ENCODE results near the gene CD27.

The CD27 gene

GRCh38 chr12:6416596-6416995 lies 28.2 kb upstream of the CD27 start:
- DNase-seq (ENCODE audit: low spot score): no peak
- TF ChIP-seq, protein P1, sequence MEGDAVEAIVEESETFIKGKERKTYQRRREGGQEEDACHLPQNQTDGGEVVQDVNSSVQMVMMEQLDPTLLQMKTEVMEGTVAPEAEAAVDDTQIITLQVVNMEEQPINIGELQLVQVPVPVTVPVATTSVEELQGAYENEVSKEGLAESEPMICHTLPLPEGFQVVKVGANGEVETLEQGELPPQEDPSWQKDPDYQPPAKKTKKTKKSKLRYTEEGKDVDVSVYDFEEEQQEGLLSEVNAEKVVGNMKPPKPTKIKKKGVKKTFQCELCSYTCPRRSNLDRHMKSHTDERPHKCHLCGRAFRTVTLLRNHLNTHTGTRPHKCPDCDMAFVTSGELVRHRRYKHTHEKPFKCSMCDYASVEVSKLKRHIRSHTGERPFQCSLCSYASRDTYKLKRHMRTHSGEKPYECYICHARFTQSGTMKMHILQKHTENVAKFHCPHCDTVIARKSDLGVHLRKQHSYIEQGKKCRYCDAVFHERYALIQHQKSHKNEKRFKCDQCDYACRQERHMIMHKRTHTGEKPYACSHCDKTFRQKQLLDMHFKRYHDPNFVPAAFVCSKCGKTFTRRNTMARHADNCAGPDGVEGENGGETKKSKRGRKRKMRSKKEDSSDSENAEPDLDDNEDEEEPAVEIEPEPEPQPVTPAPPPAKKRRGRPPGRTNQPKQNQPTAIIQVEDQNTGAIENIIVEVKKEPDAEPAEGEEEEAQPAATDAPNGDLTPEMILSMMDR (IDR thresholded peaks at IDR 0.05; ENCODE audit: extremely low read depth, missing control alignments): no peak

DNA sequence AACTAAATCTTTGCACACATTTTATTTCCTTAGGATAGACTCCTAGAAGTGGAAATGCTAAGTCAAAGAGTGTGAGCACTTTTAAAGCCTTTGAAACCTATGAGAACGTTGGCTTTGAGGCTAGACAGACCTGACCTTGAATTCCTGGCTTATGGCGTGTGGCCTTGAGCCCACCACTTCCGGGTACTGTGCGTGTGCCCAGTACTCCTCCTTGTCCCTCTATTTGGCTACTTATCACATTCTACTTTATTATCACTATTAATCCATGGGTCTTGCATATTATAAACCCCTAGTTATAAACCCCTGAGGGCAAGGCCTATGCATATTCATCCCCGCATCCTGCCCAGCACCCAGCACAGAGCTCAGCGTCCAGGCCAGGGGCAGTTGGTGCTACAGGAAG lies 26.0 kb upstream of the CD27 start:
- no peak for DNase-seq (ENCODE audit: low spot score)
- TF ChIP-seq, protein P1 (IDR thresholded peaks at IDR 0.05; ENCODE audit: extremely low read depth, missing control alignments): no peak

GRCh38 chr12:6420364-6420763 lies 24.4 kb upstream of the CD27 start:
- TF ChIP-seq, protein P1 (IDR thresholded peaks at IDR 0.05; ENCODE audit: extremely low read depth, missing control alignments): no peak
- DNase-seq (ENCODE audit: low spot score): no peak

- DNase-seq (ENCODE audit: low spot score): peak; percentile 79
- TF ChIP-seq, protein P1 (IDR thresholded peaks at IDR 0.05; ENCODE audit: extremely low read depth, missing control alignments): peak; percentile 66
Measured at GRCh38 chr12:6423267-6424007, 21.3 kb upstream of the CD27 start.

GRCh38 chr12:6424008-6424347 lies 20.8 kb upstream of the CD27 start:
- TF ChIP-seq, protein P1 (IDR thresholded peaks at IDR 0.05; ENCODE audit: extremely low read depth, missing control alignments): no peak
- DNase-seq (ENCODE audit: low spot score): no peak

- TF ChIP-seq, protein P1 (IDR thresholded peaks at IDR 0.05; ENCODE audit: extremely low read depth, missing control alignments): no peak
- no peak for DNase-seq (ENCODE audit: low spot score)
Measured at GRCh38 chr12:6424866-6425265, 19.9 kb upstream of the CD27 start.

GRCh38 chr12:6425590-6426531 lies 18.9 kb upstream of the CD27 start:
- DNase-seq (ENCODE audit: low spot score): peak; percentile 30
- TF ChIP-seq, protein P1 (IDR thresholded peaks at IDR 0.05; ENCODE audit: extremely low read depth, missing control alignments): no peak
